Astrocyte of the cerebellum (primary cell): ENCODE measurements around the gene RAB35.

Experiments
- DNase-seq: peaks from one replicate; pipeline ENCODE4 v3.0.0-alpha.2; 2011; ENCODE audit warnings: low read depth
- H3K4me3 ChIP-seq: 2 replicates; pipeline ENCODE4 v1.5.1; 2011; ENCODE audit warnings: mild to moderate bottlenecking, low read depth, low read length, moderate library complexity
- in situ Hi-C: cut with HindIII; loops from 2 replicates; pipeline ENCODE4 v1.10.0; 2017; ENCODE audit warnings: low sequenced_read_pairs
- TF ChIP-seq, protein P1 (sequence below): IDR thresholded peaks from 2 replicates; pipeline ENCODE4 v1.5.1; 2012; ENCODE audit warnings: low read length, low read depth, moderate library complexity, mild to moderate bottlenecking; ENCODE audit errors: missing control alignments

Gene RAB35

DNA sequence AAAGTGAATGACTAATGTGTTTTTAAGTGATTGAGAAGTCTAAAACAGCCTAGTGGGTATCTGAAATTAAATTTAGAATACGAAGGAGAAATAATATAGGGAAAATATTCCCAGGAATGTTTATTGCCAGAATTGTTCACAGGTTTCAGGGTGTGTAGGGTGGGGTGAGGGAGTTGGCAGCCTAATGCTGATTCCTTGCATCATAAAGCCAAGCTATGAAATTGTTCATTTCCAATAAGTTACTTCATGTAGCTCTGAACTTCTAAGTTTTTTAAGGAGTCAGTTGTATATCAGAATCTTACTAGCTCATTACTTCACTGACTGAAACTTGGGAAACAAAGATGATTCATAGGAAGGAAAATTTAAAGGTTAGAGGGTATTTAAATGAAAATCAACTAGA lies 56.4 kb downstream of the RAB35 start:
- DNase-seq: no peak
- in situ Hi-C loops: no loop called here
- TF ChIP-seq, protein P1, sequence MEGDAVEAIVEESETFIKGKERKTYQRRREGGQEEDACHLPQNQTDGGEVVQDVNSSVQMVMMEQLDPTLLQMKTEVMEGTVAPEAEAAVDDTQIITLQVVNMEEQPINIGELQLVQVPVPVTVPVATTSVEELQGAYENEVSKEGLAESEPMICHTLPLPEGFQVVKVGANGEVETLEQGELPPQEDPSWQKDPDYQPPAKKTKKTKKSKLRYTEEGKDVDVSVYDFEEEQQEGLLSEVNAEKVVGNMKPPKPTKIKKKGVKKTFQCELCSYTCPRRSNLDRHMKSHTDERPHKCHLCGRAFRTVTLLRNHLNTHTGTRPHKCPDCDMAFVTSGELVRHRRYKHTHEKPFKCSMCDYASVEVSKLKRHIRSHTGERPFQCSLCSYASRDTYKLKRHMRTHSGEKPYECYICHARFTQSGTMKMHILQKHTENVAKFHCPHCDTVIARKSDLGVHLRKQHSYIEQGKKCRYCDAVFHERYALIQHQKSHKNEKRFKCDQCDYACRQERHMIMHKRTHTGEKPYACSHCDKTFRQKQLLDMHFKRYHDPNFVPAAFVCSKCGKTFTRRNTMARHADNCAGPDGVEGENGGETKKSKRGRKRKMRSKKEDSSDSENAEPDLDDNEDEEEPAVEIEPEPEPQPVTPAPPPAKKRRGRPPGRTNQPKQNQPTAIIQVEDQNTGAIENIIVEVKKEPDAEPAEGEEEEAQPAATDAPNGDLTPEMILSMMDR: no peak
- no peak overlapping the region for H3K4me3 ChIP-seq

DNA sequence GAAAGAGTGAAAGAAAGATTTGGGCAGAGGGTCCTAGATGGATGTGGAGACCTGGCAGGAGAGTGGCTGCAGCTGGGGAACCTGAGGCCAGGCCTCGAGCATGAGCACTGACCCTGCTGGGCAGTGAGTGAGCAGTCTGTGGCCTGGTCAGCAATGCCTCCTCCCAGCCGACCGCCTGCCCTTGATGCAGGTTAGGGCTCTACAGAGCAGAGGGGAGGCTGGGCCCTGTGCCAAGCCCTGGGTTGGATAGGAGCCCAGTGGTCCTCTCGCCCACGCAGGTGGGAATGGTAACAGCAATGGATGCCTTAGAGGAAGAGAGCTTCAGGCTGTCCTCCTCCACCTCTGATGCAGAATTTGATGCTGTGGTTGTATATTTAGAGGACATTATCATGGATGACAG lies 59.8 kb downstream of the RAB35 start:
- no peak for DNase-seq
- TF ChIP-seq, protein P1: no peak
- in situ Hi-C loops: no loop called here
- H3K4me3 ChIP-seq: no peak overlapping the region

DNA sequence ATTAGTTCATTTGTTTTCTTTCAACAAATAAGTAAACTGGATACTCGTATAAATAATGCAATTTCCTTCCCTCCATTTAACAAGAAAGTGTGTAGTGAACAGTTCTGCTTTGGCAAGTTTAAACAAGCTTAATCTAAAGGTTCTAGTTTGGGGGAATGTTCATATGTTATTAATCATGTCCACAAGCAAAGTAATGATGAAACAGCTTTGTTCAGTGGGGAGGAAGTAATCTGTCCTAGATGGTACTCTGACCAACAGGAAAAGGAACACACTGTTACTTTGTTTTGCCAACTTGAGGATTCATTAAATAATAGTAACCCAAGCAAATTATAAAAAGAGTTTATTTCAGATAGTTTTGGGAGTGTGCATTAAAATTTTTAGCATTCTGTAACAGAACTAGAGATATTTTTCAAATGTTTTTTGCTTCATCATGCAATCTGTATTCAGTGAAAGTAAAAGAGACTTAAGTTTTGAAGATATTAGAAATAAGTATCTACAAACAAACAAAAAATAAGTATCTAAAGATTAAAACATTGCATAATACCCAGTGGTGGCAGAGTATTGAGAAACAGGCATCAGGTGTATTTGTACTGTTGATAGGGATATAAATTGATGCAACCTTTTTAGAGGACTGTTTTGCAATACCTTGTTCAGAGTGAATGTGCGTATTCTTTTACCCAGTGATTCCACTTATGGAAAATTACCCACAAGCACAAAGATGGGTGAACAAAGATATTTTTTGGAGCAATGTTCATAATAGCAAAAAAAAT lies 61.1 kb downstream of the RAB35 start:
- in situ Hi-C loops: no loop called here
- no peak overlapping the region for H3K4me3 ChIP-seq
- TF ChIP-seq, protein P1: no peak

DNA sequence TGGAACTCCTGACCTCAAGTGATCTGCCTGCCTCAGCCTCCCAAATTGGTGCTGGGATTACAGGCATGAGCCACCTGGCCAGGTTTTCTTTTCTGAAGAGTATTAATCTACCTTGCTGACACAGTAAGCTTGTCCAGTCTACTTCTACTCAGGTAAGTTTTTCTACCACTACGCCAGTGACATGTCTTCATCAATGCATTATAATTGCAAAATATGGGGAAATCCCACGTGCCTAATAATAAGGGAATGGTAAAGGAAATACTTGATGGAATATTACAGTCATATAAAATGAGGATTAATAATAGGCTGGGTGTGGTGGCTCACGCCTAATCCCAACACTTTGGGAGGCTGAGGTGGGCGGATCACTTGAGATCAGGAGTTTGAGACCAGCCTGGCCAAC lies 62.3 kb downstream of the RAB35 start:
- H3K4me3 ChIP-seq: no peak overlapping the region
- TF ChIP-seq, protein P1: no peak
- in situ Hi-C loops: no loop called here
- DNase-seq: no peak

More for the DNA sequence above, 61.1 kb downstream of the RAB35 start:
- DNase-seq: no peak

DNA sequence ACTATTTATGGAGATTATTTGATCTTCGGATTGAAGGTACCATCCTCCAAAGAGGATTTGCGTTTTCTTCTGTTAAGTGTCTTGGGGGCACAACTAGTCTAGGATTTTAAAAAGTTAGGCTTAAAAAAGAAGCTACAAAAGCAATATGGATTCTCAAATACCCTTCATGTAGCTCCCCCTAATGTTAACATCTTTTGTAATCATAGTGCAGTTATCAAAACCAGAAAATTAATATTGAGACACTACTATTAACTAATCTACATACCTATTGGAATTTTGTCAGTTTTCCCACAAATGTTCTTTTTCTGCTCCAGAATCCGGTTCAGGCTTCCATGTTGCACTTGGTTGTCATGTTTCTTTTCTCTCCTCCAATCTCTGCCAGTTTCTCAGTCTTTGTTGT lies 65.0 kb downstream of the RAB35 start:
- TF ChIP-seq, protein P1: no peak
- no peak for DNase-seq
- no peak overlapping the region for H3K4me3 ChIP-seq
- in situ Hi-C loops: no loop called here

DNA sequence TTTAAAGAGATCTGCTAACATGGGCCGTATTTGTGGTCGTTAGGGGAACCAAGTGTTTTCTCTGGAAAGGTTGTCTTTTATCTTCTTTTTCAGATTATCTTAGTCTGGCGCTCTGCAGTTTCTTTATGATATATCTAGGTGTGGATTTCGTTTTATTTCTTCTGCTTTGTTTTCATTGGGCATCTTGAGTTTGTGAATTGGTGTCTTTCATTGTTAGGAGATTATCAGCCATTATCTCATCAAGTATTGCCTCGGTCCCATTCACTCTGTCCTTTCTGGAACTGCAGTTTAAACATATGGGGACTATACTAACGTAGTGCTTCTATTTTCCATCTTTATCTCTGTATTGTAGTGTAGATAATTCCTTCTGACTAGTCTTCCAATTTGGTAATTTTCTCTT lies 67.1 kb downstream of the RAB35 start:
- in situ Hi-C loops: no loop called here

More for the DNA sequence above, 67.1 kb downstream of the RAB35 start:
- H3K4me3 ChIP-seq: no peak overlapping the region
- TF ChIP-seq, protein P1: no peak
- no peak for DNase-seq
